ENCODE results near the gene CFAP74.

The CFAP74 gene

DNA sequence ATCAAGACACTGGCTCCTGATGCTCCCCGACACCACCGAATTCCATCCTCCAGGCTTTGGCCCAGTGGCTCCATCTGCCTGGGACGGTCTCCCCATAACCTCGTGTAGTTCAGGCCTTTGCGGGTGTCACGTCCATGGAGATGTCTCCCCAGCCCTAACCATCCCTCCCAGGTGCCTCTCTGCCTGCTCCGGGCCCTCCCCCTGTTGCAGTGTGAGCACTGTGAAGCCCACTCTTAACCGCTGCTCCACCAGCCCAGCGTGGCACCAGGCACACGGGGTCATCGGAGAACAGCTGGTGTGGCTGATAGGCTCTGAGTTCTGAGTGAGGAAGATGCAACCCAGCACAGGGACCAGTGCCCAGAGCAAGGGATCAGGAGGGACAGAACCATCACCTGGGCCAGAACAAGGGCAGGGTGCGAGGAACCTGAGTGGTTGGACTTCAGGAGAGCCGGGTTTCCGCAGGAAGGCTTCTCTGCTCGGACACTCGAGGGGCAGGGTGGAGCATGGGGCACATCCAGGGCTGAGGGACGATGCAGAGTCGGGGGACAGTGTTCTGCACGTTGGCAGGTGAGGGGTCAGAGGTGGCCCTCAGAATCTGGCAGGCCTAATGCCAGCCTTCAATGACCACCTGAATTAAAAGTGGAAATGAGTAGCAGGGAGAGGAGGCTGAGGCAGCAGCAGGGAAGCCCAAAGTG, 110.1 kb downstream of the CFAP74 start:
- in situ Hi-C loops (cut with HindIII; ENCODE audit: low sequenced_read_pairs), result no loop called here
- no peak overlapping the region for H3K4me3 ChIP-seq (ENCODE audit: low read depth, low read length)
- no peak for TF ChIP-seq CTCF (IDR thresholded peaks at IDR 0.05; ENCODE audit: low read depth, low read length)
- no peak for DNase-seq (ENCODE audit: low read depth, low spot score)

GRCh38 chr1:1892763-1893120, 110.8 kb downstream of the CFAP74 start:
- no peak overlapping the region for H3K4me3 ChIP-seq (ENCODE audit: low read depth, low read length)
- DNase-seq (ENCODE audit: low read depth, low spot score), result no peak

DNA sequence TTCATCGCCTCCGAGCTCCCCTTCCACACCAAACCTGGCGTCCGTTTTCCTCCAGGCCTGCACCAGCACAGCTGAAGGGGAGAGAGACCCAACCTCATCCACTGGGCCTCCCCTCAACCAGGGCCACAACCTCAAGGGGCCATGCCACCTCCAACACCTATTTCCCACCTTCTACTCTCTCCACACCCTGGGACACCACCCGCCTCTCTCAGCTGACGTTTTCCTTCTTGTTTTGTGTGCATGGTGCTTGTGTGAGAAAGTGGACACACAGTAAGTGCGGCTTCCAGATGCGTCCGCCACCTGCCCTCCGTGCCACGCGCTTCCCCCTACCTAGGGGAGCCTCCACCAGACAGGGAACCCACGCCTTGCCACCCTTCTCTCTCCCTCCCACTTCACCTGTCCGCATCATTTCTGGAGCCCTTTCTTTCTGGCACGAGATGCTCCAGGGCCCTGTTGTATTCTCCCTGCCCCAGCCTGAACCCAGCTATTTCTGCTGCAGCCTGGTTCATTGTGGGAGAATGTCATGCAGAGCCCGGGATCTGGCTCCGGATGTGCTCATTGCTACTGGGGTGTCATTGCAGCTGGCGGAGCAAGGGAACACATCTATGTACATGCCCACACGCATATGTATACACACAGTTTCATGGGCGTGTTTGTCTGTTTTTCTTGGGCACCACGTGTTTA, 111.4 kb downstream of the CFAP74 start:
- peak overlapping the region; percentile 55 for H3K4me3 ChIP-seq (ENCODE audit: low read depth, low read length)
- in situ Hi-C loops (cut with HindIII; ENCODE audit: low sequenced_read_pairs), result no loop called here
- TF ChIP-seq CTCF (IDR thresholded peaks at IDR 0.05; ENCODE audit: low read depth, low read length), result no peak
- no peak for DNase-seq (ENCODE audit: low read depth, low spot score)

More at GRCh38 chr1:1892763-1893120, 110.8 kb downstream of the CFAP74 start:
- in situ Hi-C loops (cut with HindIII; ENCODE audit: low sequenced_read_pairs), result no loop called here
- no peak for TF ChIP-seq CTCF (IDR thresholded peaks at IDR 0.05; ENCODE audit: low read depth, low read length)

- peak; percentile 41 for DNase-seq (ENCODE audit: low read depth, low spot score)
- H3K4me3 ChIP-seq (ENCODE audit: low read depth, low read length), result peak overlapping the region; percentile 55
- in situ Hi-C loops (cut with HindIII; ENCODE audit: low sequenced_read_pairs), result no loop called here
- no peak for TF ChIP-seq CTCF (IDR thresholded peaks at IDR 0.05; ENCODE audit: low read depth, low read length)
Observed at GRCh38 chr1:1891349-1892078, 112.1 kb downstream of the CFAP74 start.

DNA sequence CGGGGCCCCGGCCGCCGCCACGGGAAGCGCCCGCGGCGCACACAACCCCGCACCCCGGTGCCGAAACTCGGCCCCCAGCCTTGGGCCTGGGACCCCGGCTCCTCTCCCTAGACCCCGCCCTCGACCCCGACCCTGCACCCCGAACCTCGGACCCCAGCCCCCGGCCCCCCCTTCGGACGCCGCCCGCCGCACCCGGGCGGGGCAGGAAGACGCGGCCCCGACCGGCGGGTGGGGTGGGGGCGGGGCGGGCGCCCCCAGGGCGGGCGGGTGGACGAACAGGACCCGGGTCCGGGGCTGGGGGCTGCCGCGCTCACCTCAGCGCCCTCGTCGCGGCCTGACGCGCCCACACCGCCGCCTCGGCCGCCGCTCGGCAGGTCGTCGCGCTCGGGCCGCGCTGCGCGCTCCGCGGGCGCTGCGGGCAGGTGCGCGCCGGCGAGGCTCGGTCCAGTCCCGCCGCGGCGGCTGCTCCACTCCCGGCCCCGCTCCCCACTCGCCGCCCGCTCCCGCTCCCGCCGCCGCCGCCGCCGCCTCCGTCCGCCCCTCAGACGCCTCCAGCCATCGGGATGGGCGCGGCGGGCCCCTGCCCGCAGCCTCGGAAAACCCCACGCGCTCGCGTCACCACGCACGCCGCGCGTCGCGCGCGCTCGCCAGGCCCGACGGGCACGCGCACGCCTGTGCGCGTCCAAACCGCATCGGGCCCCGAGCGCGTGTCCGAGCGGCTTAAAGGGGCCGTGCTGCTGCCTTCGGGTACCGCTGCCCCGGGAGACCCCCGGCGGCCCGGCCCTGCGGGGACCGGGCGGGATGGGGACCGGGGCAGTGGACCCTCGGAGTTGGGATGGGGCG, 112.9 kb downstream of the CFAP74 start, which contains the start of gene GNB1:
GNB1 (minus strand) TSS at position 582 of the 843 bp plus-strand sequence. CDS start 65,634 bp downstream, outside the sequence.
- TF ChIP-seq CTCF (IDR thresholded peaks at IDR 0.05; ENCODE audit: low read depth, low read length), result no peak
- in situ Hi-C loops (cut with HindIII; ENCODE audit: low sequenced_read_pairs), result no loop called here
- DNase-seq (ENCODE audit: low read depth, low spot score), result peak; percentile 83
- peak within 1 kb of the TSS; percentile 80 for H3K4me3 ChIP-seq (ENCODE audit: low read depth, low read length)

Measured in astrocyte of the spinal cord (primary cell).